ENCODE measurements around the gene IFITM10. TPM values are rescaled to one million over a fixed set of nuclear protein-coding genes. Genes with fewer than 3 reads are reported as not detected.
A peak's percentile ranks its signal among the peaks of the same experiment; 100 is the strongest.

Gene IFITM10
- total RNA-seq, 1 experiment from 2014 or later: 20.1 TPM

DNA sequence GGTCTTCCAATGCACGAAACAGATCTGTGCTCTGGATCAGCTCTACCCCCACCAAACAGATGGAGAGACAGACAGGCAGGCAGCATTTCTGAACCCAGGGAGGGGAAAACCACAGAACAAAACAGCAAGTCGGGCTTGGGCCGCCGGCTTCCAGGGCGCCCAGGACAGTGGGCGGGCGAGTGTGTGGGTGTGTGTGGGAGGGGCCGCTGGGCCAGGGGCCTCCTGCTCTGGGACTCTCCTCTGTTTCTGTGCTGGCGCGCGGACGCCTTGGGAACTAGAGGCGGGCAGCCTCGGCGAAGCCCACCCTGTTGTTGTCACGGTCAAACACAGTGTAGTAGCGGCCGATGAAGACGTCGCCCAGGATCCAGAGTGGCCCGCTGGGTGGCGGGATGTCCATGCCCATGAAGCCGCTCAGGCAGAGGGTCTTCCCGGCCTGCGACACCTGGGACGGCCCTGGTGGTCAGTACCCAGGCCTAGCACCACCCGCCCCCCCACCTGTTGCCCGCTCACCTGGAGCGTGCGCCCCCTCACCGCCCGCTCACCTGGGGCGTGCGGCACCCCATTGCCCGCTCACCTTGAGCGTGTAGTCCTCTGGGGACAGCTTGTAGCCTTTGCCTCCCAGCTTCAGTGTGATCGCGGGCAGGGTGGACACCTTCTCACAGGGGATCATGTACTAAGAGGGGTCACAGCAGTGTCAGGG, 3.0 kb upstream of the IFITM10 start:
- DNase-seq (ENCODE audit: low read depth): no peak

DNA sequence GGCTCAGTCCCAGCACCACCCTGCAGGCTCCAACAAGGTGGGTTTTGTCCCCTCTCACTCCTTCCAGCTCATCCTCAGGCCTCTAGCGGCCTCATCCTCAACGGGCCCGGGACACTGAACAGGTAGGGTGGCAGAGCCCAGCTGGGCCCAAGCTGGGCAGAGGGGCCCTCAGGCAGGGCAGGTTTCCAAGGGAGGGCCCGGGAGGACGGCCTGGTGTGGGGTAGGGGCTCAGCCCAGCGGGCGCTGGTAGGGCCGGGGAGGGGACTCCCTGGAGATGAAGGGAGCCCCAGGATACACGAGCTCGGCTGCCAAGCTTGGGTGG, 2.5 kb upstream of the IFITM10 start:
- DNase-seq (ENCODE audit: low read depth): no peak

DNA sequence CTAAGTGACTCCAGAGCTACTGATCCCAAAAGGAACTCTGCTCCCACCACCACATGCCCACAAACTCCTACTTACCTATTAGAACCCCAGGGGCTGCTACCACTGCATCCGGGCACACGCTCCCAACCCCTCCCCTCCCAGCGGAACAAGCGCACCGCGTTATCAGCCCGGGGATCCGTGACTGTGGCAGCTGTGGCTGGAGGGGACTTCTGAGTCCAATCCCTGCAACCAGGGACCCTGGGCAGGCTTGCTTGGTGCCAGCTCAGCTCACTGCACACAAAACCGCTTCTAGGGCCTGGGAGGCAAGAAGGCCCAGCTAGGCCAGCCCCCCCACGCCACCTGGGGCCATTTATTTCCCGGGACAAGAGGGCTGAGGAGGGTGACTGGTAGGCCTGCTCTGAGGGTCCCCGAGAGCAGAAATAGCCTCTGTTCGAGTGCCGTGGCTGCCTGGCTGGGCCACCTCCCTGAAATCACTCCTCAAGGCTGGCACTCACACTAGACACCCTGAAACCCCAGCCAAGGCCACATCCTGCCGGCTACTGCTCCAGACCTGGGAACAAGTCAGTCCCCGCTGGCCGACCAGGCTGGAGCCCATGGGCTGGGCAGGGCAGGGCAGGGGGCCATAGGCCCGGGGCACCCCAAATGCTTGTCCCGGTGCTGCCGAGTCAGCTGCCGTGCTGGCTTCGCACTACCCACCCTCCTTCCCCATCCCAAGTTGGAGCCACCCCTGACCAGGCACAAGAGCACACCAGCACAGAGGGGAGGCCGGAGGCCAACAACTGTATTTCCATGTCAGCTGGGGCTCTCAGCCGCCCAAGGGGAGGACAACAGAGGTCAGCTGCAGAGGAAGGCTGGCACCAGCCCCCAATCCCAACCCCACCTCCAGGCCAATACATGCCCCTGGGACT, 1.9 kb upstream of the IFITM10 start:
- no peak for DNase-seq (ENCODE audit: low read depth)

- DNase-seq (ENCODE audit: low read depth): no peak
Observed at GRCh38 chr11:1751531-1751921, 1.1 kb upstream of the IFITM10 start.

DNA sequence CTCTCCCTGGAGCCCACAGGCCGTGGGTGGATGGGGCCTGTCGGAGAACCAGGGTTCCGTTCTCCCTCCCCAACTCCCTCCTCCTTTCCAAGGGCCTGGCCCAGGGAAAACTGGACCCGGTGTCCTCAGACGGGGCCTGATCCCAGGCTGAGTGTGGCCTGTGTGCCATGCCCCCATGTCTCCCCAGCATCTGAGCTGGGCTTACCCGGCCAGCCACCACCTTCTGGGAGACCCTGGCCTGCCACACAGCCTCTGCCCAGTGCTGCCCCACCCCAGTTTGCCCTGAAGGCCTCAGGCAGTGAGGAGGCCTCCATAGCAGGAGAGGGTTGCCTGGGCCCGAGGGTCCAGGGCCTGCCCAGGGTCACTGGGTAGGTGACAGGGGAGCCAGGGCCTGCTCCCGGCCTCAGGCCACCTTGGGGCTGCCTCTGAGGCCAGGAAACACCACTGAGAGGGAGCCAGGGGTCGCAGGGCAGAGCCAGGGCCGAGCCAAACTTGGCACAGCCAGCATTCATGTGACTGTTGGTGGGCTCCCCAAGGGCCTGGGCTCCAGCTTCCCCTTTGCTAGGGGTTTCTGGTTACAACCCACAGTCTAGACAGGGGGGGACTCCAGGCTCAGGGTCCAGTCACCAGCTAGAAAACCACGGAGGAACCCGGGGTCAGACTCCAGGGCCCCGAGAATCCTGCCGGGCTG, 590 bp upstream of the IFITM10 start:
- DNase-seq (ENCODE audit: low read depth): no peak

GRCh38 chr11:1749395-1750351, 722 bp downstream of the IFITM10 start:
- peak; percentile 98 for DNase-seq (ENCODE audit: low read depth)

DNA sequence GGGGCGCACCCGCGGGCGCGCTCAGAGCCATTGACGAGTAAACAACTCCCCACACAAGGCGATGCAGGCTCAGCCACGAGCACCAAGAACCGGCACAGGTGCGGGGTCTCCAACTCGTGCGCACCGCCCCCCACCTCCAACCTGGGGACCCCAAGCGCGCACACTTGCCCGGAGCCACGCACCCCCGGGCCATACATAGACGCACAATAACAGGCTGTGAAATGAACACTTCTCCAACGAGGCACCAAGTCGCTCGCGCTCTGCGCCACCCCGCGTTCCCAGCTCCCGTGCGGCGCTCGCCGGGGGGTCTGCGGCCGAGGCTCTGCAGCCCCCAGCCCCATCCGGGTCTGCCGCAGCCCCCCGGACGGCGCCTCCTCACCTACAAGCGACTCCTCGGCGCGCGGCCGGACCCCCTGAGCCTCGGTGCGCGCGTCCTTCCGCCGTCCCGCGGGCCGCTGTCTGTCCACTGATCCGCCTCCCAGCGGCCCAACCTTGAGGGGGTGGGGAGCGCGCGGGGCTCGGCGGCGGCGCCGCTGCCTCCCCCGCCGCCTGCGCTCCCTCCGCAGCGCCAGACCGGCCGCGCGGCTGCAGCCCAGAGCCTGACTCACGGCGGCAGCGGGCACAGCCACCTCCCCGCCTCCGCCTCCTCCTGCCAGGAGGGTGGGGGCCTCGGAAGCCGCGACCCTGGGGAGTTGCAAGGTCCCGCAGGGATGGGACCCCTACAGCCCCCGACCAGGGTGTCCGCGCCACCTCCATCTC, 1.6 kb downstream of the IFITM10 start:
- DNase-seq (ENCODE audit: low read depth): no peak

- DNase-seq (ENCODE audit: low read depth): no peak
Observed at GRCh38 chr11:1747753-1748635, 2.4 kb downstream of the IFITM10 start.

- no peak for DNase-seq (ENCODE audit: low read depth)
Observed at GRCh38 chr11:1746956-1747752, 3.2 kb downstream of the IFITM10 start.

GRCh38 chr11:1746511-1746931, 3.9 kb downstream of the IFITM10 start:
- no peak for DNase-seq (ENCODE audit: low read depth)

- DNase-seq (ENCODE audit: low read depth): no peak
Observed at GRCh38 chr11:1745701-1746320, 4.6 kb downstream of the IFITM10 start.

DNA sequence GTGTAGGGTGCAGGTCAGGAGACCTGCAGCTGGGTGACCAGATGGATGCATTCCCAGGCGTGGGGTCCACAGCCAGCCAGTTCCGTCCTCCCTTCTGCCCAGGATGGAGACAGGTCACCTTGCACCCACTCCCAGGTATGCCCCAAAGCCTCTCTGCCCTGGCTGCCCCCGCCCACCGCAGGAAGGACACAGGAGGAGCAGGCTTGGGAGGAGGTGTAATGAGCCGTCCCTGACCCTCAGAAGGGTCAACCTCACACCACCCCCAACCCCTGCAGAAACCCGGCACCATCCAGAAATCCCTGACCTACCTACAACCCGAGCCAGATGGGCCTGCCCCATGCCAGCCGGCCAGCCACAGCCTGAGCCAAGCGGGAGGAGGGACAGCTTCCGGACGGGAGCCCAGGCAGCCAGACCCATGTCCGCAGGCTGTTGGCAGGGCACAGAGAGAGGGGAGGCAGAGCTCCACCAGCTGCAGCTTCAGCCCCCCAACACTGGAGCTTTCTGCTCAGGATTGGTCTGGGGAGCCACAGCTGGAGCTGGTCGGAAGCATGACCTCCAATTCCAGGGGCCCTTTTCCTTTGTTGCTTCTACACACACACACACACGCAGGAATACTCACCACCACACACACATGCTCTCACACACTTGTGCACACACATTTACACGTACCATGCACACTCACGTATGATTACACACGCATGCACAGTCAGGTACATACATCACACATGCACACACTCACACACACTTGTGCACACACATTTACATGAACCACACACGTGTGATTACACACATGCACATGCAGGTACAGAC, 5.3 kb downstream of the IFITM10 start:
- DNase-seq (ENCODE audit: low read depth): no peak

DNA sequence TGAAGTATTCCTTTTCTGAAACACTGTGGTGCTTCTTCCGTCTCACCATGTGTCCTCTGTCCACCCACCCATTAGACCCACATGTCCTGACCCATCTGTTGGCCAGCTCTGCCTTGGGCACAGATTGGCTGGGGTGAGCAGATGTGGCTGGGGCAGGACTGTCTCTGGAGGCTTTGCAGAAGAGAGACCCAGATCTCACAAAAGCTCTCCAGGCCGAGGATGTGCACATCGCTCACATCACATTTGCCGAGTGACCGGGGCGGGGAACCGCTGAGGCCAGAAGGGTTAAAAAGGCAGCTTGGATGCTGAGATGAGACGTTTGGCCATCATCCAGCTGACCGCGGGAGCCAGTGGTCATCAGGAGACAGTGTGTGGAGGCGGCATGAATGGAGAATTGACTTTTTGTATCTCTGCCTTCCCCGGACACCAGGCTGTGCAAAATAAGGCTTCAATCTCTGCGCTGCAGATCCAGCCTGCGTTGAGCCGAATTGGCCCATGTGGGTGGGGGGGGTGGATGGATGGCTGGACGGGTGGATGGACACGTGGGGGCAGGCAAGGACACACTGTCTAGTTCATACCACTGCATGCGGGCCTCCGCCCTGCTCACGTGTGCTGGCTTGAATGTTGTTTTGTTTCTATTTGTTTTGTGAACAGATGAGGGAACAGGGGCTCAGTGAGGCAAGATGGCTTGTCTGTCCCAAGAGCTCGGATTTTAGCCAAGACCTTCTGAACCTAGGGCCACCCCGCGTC, 6.1 kb downstream of the IFITM10 start:
- DNase-seq (ENCODE audit: low read depth): no peak

- DNase-seq (ENCODE audit: low read depth): no peak
Observed at GRCh38 chr11:1743585-1744136, 6.7 kb downstream of the IFITM10 start.

DNA sequence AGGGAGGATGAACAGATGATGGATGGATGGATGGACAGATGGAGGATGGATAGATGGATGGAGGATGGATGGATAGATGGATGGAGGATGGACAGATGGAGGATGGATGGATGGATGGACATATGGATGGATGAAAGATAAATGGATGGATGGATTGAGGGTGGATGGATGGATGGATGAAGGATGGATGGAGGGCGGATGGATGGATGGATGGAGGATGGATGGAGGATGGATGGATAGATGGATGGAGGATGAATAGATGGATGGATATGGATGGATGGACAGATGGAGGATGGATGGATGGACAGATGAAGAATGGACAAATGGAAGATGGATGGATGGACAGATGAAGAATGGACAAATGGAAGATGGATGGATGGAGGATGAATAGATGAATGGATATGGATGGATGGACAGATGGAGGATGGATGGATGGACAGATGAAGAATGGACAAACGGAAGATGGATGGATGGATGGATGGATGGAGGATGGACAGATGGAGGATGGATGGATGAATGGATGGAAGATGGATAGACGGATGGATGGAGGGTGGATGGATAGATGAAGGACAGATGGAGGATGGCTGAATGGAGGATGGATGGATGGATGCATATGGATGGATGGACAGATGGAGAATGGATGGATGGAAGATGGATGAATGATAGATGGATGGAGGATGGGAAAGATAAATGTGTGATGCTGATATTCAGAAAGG, 7.4 kb downstream of the IFITM10 start:
- no peak for DNase-seq (ENCODE audit: low read depth)

DNA sequence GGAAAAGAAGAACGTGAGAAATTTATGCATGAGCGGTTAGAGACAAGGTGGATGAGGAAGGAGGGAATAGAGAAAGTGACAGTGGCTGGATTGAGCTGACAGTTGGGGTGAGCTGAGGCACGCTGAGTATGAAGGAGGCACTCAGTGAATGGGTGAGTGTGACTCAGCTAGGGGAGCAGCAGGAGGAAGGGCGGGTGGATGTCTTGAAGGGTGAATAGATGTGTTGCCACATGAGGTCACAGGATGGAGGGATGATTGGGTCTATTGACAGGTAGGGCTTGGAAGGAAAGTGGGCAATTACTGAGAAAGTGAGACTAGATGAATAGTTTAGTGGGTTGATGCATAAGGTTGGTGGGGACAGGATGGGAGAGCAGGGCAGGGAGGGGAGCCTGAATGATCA, 8.0 kb downstream of the IFITM10 start:
- DNase-seq (ENCODE audit: low read depth): no peak
